ENCODE data around the gene SMYD3. TPM values are rescaled to one million over a fixed set of nuclear protein-coding genes. Genes with fewer than 3 reads are reported as not detected.

The SMYD3 gene
- total and polyA plus RNA-seq, 2 of the 13 experiments (the other 11 are each of a cell fraction or from before 2014, with no cell fraction given), result 27.7 to 35.8 TPM

GRCh38 chr1:245752561-245752960 lies 754.5 kb downstream of the SMYD3 start:
- TF ChIP-seq MIER2 (CRISPR knock-in tag; IDR thresholded peaks at IDR 0.05), result no peak
- TF ChIP-seq HNRNPL (IDR thresholded peaks at IDR 0.05; ENCODE audit: low read depth, low read length), result no peak
- no peak for TF ChIP-seq ZBTB3 (CRISPR knock-in tag; IDR thresholded peaks at IDR 0.05; ENCODE audit: borderline replicate concordance, low read depth)
- TF ChIP-seq ZBTB34 (CRISPR knock-in tag; IDR thresholded peaks at IDR 0.05), result no peak
- TF ChIP-seq MEIS2 (CRISPR knock-in tag; IDR thresholded peaks at IDR 0.05), result no peak
- TF ChIP-seq ZEB1 (IDR thresholded peaks at IDR 0.05; ENCODE audit: insufficient replicate concordance, low read depth), result no peak
- no peak for TF ChIP-seq AHR (CRISPR knock-in tag; IDR thresholded peaks at IDR 0.05)
- TF ChIP-seq RFX1 (IDR thresholded peaks at IDR 0.05), result no peak
- TF ChIP-seq SMC3 (IDR thresholded peaks at IDR 0.05; ENCODE audit: low read length), result no peak
- TF ChIP-seq SP2 (CRISPR knock-in tag; IDR thresholded peaks at IDR 0.05), result no peak
- no peak for TF ChIP-seq ZFP82 (CRISPR knock-in tag; IDR thresholded peaks at IDR 0.05; ENCODE audit: borderline replicate concordance)
- TF ChIP-seq SNAPC2 (CRISPR knock-in tag; IDR thresholded peaks at IDR 0.05), result no peak
- no peak for TF ChIP-seq LBX2 (CRISPR knock-in tag; IDR thresholded peaks at IDR 0.05; ENCODE audit: borderline replicate concordance)
- no peak for TF ChIP-seq ZSCAN29 (CRISPR knock-in tag; conservative IDR thresholded peaks at IDR 0.05)
- no peak for TF ChIP-seq SNAPC5 (CRISPR knock-in tag; IDR thresholded peaks at IDR 0.05; ENCODE audit: borderline replicate concordance)

More at GRCh38 chr1:245752561-245752960, 754.5 kb downstream of the SMYD3 start:
- ChIA-PET POLR2A (no interaction called here), CTCF (ENCODE audit: low intra/inter-chr PET ratio, low total read pairs) (no interaction called here)
- H3K9ac ChIP-seq (ENCODE audit: insufficient read depth, low read depth, low read length), result no peak overlapping the region
- ATAC-seq (no peak), DNase-seq (ENCODE audit: low spot score) (no peak), FAIRE-seq (no peak)
- no peaks in the 10 kb centered on the region for H3K79me2 ChIP-seq (ENCODE audit: insufficient read depth, low read length)
- H3K4me3 ChIP-seq (replicated peaks in 1 of 3; ENCODE audit: insufficient read depth in 1 of 3, low read depth in 2 of 3, low read length in 3 of 3), result no peak overlapping the region
- H3K36me3 ChIP-seq (replicated peaks in 1 of 2; ENCODE audit: control insufficient read depth in 1 of 2, insufficient read depth in 2 of 2, low read length in 2 of 2), result no peaks in the 10 kb centered on the region
- no peaks in the 10 kb centered on the region for H4K20me1 ChIP-seq (ENCODE audit: insufficient read depth, low read length)
- H3K9me3 ChIP-seq (ENCODE audit: low read length), result no peaks in the 10 kb centered on the region
- H2AFZ ChIP-seq (ENCODE audit: low read length), result no peak overlapping the region
- H3K4me1 ChIP-seq (ENCODE audit: insufficient read depth, low read length), result no peaks in the 10 kb centered on the region
- in situ Hi-C loops (cut with HindIII; ENCODE audit: extremely low pct_ligation_motif_present, low pct_unique_long_range_greater_than_20kb) (no loop called here), intact Hi-C loops (cut with micrococcal nuclease; ENCODE audit: unreplicated experiment) (no loop called here)
- no TSS peak for BruUV-seq (replicated peaks)
- H3K27me3 ChIP-seq (ENCODE audit: control insufficient read depth in 1 of 2, insufficient read depth in 2 of 2, low read length in 2 of 2), result no peaks in the 10 kb centered on the region
- WGBS (ENCODE audit: low lambda C conversion rate), result 100% methylated on average over 1 of the region's 3 CpGs
- no peak overlapping the region for H3K27ac ChIP-seq (ENCODE audit: extremely low read length, insufficient read depth, low read length)
- H3K4me2 ChIP-seq (ENCODE audit: low read depth, low read length), result no peak overlapping the region
